ENCODE measurements around the gene ERAL1. TPM values are rescaled to one million over a fixed set of nuclear protein-coding genes. Genes with fewer than 3 reads are reported as not detected.
A peak's percentile ranks its signal among the peaks of the same experiment; 100 is the strongest.
"Not testable (repeated sequence)": the region's sequence is repeated elsewhere in the genome, so short reads cannot be mapped to it uniquely, and the experiment has no call there.

ERAL1 gene
- total RNA-seq, 1 donor from 2014 or later: 61.1 TPM

GRCh38 chr17:28902819-28903545 is 48.2 kb downstream of the ERAL1 start, which contains the start of gene DHRS13:
TSS of gene DHRS13 (minus strand) at chr17:28903079. CDS start at chr17:28902944, 135 bp downstream.
- Mint-ChIP-seq H3K4me1 (ENCODE audit: unreplicated experiment) (peaks cover 14% of the 10 kb centered on the region), H3K27ac (ENCODE audit: unreplicated experiment) (peak within 1 kb of the TSS; percentile 16), H3K27me3 (ENCODE audit: unreplicated experiment) (peaks cover 18% of the 10 kb centered on the region), H3K9me3 (ENCODE audit: unreplicated experiment) (no peaks in the 10 kb centered on the region), H3K4me3 (ENCODE audit: unreplicated experiment) (peak within 1 kb of the TSS; percentile 89), H3K36me3 (ENCODE audit: low read depth, unreplicated experiment) (peaks cover 34% of the 10 kb centered on the region)
- DNase-seq (ENCODE audit: low spot score): peak; percentile 98
- TF ChIP-seq CTCF (IDR thresholded peaks at IDR 0.05; ENCODE audit: unreplicated experiment): peak; percentile 99

- Mint-ChIP-seq H3K27me3 (ENCODE audit: unreplicated experiment) (peaks cover 18% of the 10 kb centered on the region), H3K4me3 (ENCODE audit: unreplicated experiment) (peak overlapping the region; percentile 76), H3K36me3 (ENCODE audit: low read depth, unreplicated experiment) (peaks cover 36% of the 10 kb centered on the region), H3K4me1 (ENCODE audit: unreplicated experiment) (peaks cover 14% of the 10 kb centered on the region)
- not testable (repeated sequence) for DNase-seq (ENCODE audit: low spot score); H3K9me3 Mint-ChIP-seq (ENCODE audit: unreplicated experiment); H3K27ac Mint-ChIP-seq (ENCODE audit: unreplicated experiment)
Measured at GRCh38 chr17:28903546-28903841, 48.7 kb downstream of the ERAL1 start.

- Mint-ChIP-seq H3K36me3 (ENCODE audit: low read depth, unreplicated experiment) (peaks cover 42% of the 10 kb centered on the region), H3K9me3 (ENCODE audit: unreplicated experiment) (no peaks in the 10 kb centered on the region), H3K4me1 (ENCODE audit: unreplicated experiment) (peaks cover 14% of the 10 kb centered on the region), H3K27me3 (ENCODE audit: unreplicated experiment) (peaks cover 16% of the 10 kb centered on the region), H3K4me3 (ENCODE audit: unreplicated experiment) (peak overlapping the region; percentile 45), H3K27ac (ENCODE audit: unreplicated experiment) (peak overlapping the region; percentile 75)
- TF ChIP-seq CTCF (IDR thresholded peaks at IDR 0.05; ENCODE audit: unreplicated experiment): no peak
- no peak for DNase-seq (ENCODE audit: low spot score)
Measured at GRCh38 chr17:28904800-28905199, 50.0 kb downstream of the ERAL1 start.

- no peak overlapping the region for H3K27ac Mint-ChIP-seq (ENCODE audit: unreplicated experiment)
Measured at GRCh38 chr17:28906276-28906675, 51.5 kb downstream of the ERAL1 start.

GRCh38 chr17:28906706-28907438 is 52.1 kb downstream of the ERAL1 start:
- Mint-ChIP-seq H3K4me3 (ENCODE audit: unreplicated experiment) (peak overlapping the region; percentile 42), H3K27ac (ENCODE audit: unreplicated experiment) (no peak overlapping the region), H3K36me3 (ENCODE audit: low read depth, unreplicated experiment) (peaks cover 55% of the 10 kb centered on the region), H3K27me3 (ENCODE audit: unreplicated experiment) (peaks cover 14% of the 10 kb centered on the region), H3K4me1 (ENCODE audit: unreplicated experiment) (peaks cover 10% of the 10 kb centered on the region), H3K9me3 (ENCODE audit: unreplicated experiment) (no peaks in the 10 kb centered on the region)
- TF ChIP-seq CTCF (IDR thresholded peaks at IDR 0.05; ENCODE audit: unreplicated experiment): no peak
- DNase-seq (ENCODE audit: low spot score): no peak

More at GRCh38 chr17:28906276-28906675, 51.5 kb downstream of the ERAL1 start:
- H3K36me3 Mint-ChIP-seq (ENCODE audit: low read depth, unreplicated experiment): peaks cover 54% of the 10 kb centered on the region
- peak overlapping the region; percentile 42 for H3K4me3 Mint-ChIP-seq (ENCODE audit: unreplicated experiment)
- no peak for DNase-seq (ENCODE audit: low spot score)
- TF ChIP-seq CTCF (IDR thresholded peaks at IDR 0.05; ENCODE audit: unreplicated experiment): no peak
- peaks cover 14% of the 10 kb centered on the region for H3K27me3 Mint-ChIP-seq (ENCODE audit: unreplicated experiment)
- H3K9me3 Mint-ChIP-seq (ENCODE audit: unreplicated experiment): no peaks in the 10 kb centered on the region
- H3K4me1 Mint-ChIP-seq (ENCODE audit: unreplicated experiment): peaks cover 14% of the 10 kb centered on the region
